GM12801 (cell line): ENCODE data around the gene CCDC82.

Experiments used
- TF ChIP-seq, protein P1 (sequence below): IDR thresholded peaks from one replicate; pipeline ENCODE4 v1.5.1; 2011; ENCODE audit warnings: control low read depth; ENCODE audit not compliant: insufficient read length; ENCODE audit errors: extremely low read depth

The CCDC82 gene

DNA sequence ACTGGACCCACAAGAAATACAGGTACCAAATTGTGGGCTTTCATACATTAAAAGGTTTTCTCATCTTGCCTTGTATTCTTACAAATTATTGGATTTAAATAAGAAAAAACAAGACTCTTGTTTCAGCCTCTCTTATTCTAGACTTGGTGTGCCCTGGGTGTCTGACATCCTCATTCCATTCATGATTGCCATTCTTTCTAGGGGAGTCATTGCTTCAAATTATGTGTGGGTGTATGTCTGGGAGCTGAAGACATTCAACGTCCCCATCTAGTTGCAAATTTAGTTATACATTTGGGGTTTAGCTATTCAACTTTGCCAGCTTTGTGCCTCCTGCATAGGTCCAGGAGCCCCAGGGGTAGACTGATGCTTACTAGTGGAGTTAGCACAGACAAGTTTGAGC is 64.8 kb downstream of the CCDC82 start:
- TF ChIP-seq, protein P1, sequence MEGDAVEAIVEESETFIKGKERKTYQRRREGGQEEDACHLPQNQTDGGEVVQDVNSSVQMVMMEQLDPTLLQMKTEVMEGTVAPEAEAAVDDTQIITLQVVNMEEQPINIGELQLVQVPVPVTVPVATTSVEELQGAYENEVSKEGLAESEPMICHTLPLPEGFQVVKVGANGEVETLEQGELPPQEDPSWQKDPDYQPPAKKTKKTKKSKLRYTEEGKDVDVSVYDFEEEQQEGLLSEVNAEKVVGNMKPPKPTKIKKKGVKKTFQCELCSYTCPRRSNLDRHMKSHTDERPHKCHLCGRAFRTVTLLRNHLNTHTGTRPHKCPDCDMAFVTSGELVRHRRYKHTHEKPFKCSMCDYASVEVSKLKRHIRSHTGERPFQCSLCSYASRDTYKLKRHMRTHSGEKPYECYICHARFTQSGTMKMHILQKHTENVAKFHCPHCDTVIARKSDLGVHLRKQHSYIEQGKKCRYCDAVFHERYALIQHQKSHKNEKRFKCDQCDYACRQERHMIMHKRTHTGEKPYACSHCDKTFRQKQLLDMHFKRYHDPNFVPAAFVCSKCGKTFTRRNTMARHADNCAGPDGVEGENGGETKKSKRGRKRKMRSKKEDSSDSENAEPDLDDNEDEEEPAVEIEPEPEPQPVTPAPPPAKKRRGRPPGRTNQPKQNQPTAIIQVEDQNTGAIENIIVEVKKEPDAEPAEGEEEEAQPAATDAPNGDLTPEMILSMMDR = no peak

DNA sequence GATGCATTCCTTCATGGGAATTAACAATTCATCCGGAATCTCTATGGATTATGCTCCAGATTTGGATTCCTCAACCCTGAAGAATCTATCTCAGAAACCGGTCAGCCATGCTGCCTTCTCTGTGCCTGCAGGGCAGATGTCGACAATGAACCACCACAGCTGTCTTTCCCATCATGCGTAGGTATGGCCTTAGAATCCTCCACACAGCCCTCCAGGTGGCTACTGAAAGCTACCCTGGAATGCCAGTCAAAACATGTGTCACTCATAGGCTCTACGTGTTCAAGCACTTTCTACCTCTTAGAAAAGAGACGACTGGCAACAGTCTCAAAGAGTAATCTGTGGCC is 66.1 kb downstream of the CCDC82 start:
- TF ChIP-seq, protein P1 = no peak

DNA sequence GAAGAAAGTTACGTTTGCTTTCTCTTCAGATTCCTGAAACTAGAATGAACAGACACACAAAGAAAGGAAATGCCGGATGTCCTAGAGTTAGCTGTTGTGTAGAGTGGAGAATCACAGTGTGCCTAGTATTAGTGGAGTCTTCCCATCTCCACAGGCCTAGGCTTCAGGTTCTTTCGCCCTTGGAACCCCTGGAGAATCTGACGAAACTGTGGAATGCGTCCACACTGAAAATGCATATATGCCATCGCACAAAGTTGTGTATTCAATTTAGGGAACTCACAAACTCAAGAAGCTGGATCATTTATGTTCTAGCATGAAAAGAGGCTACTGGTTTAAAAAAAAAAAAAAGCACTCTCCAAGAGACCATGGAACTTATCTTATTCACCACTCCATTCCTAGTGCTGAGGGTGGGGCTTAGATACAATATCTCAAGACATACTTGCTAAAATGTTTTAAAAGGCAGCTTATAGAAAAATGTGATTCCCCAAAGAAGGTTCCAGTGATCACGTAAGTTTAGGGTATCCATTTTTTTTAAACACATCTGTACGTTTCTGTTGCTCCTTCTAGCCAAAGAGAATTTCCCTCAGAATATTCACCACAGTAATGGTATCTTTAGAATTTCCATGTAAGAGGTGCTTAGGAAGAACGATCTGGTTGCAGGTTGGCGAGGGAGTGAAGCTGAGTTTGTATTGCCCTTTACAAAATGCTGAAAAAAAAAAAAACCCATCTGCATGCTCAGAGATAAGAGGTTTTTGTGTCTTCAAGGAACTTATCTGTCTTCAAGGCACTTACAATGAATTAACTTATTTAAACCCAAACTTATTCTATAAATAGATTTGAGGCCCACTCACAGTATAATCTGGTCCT is 66.7 kb downstream of the CCDC82 start:
- TF ChIP-seq, protein P1 = no peak

DNA sequence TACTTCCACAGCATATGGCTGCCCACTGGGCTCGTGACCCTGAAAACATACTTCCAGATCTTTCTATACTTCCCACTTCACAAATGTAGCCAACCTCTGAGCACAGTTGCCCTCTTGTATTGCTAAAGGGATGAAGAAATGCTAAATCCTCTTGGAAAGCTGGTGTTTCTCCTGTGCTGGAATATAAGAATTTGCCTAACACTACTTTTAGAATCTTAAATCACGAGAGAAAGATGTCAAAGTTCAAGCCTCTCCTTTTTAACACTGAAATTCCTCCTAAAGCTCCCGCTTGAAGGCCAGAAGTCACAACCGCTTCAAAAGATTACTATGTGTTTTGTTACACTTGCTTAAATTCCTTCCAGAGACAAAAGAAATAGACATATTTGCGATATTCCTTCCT is 68.6 kb downstream of the CCDC82 start:
- TF ChIP-seq, protein P1 = no peak

DNA sequence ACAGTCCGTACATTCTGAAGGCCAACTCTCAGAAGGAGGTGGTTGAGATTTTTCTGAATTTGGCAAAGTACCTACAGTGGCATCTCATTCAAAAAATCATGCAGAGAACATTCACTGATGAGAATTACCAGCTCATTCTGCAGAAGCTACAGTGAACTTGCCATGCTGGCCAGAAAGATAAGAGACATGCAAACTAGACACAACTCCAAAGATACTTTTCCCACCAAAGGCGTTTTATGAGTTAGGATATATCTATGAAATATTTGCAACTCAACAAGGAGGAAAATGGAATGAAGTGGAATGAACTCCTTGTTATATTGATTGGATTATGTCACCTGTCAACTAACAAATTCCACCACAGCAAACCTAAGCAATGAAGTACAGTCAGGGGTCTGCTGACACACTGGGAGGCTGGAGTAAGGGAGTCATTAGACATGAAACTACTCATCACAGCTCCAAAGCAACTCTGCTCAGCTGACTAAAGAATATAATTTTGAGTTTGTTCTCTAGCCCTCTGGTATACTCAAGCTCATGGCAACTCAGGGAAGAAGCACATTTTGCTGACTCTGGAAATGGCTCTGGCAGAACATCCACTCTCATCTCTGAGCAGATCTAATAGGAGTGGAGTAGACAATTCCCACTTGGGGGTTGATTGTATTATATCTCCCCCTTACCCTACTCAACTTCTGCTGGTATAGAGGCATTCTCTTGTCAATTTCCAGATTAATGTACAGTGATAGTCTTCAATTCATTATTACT is 69.6 kb downstream of the CCDC82 start:
- TF ChIP-seq, protein P1 = no peak

DNA sequence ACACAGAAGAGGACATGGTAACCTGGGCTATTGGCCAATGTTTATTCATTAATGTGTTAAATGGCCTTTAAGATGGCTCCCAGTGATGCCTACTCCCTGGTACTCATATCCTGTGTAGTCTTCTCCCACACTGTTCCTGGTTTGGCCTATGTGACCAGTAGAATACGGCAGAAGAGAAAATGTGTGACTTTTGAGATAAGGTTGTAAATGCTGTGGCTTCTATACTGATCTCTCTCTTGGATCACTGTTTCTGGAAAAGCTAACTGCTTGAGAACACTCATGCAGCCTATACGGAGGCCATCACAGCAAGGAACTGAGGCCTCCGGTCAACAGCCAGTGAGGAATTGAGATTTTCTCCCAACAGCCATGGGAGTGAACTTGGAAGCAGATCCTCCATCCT is 70.9 kb downstream of the CCDC82 start:
- TF ChIP-seq, protein P1 = no peak

DNA sequence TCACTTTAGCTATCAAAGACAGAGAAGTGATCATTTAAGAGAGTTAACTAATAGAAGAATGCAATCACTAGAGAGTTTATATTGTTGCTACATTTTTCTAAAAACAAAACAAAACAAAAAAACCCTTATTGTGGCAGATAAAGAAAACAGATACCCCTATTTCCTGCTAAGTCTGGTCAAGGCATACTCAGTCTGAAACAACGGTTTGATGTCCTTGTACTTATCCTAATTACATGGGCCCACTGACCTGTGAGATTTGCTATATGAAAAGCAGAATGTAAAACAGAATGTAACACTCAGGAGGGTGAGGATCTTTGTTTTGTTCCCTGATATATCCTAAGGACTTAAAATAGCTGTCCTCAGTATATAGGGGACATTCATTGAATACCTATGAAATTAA is 71.3 kb downstream of the CCDC82 start:
- TF ChIP-seq, protein P1 = no peak
